HepG2 (cell line): ENCODE measurements around the gene LSM14B. TPM values are rescaled to one million over a fixed set of nuclear protein-coding genes. Genes with fewer than 3 reads are reported as not detected.

ENCODE experiments used
- AKNA ChIP-seq: sonication (generic); formaldehyde crosslinking; IDR thresholded peaks from 2 replicates; pipeline ENCODE4 v1.4.0; 2020; ENCODE audit warnings: missing genetic modification reagents, borderline replicate concordance
- KLF15 ChIP-seq: sonication (generic); formaldehyde crosslinking; IDR thresholded peaks from 2 replicates; pipeline ENCODE4 v1.8.1; 2023; ENCODE audit warnings: borderline replicate concordance, mild to moderate bottlenecking, inconsistent platforms, missing genetic modification reagents, mixed read lengths
- NCOA2 ChIP-seq: sonication (generic); formaldehyde crosslinking; IDR thresholded peaks from 2 replicates; pipeline ENCODE4 v1.8.0; 2022; ENCODE audit warnings: inconsistent platforms
- NFYB ChIP-seq: sonication (generic); formaldehyde crosslinking; IDR thresholded peaks from 2 replicates; pipeline ENCODE4 v1.4.0; 2020; ENCODE audit warnings: missing genetic modification reagents
- POLR2AphosphoS2 ChIP-seq: IDR thresholded peaks from 2 replicates; pipeline ENCODE4 v1.6.1; 2011; ENCODE audit warnings: low read depth, low read length, improper control_type of control experiment
- POLR2G ChIP-seq: fragments of 200-400 bp; formaldehyde crosslinking; IDR thresholded peaks from 2 replicates; pipeline ENCODE4 v1.6.1; 2018; ENCODE audit warnings: mild to moderate bottlenecking, low read depth, low read length, moderate library complexity
- ZBTB4 ChIP-seq: sonication (generic); formaldehyde crosslinking; IDR thresholded peaks from 2 replicates; pipeline ENCODE4 v1.4.0; 2020; ENCODE audit warnings: missing genetic modification reagents, mild to moderate bottlenecking, borderline replicate concordance
- ZNF20 ChIP-seq: sonication (generic); formaldehyde crosslinking; IDR thresholded peaks from 2 replicates; pipeline ENCODE4 v1.4.0; 2020; ENCODE audit warnings: mild to moderate bottlenecking, moderate library complexity, missing genetic modification reagents
- ZNF225 ChIP-seq: sonication (generic); formaldehyde crosslinking; IDR thresholded peaks from 2 replicates; pipeline ENCODE4 v1.4.0; 2020; ENCODE audit warnings: mild to moderate bottlenecking, missing genetic modification reagents
- ZNF746 ChIP-seq: sonication (generic); formaldehyde crosslinking; IDR thresholded peaks from 2 replicates; pipeline ENCODE4 v1.8.0; 2022; ENCODE audit warnings: mild to moderate bottlenecking, missing genetic modification reagents
- ZNF850 ChIP-seq: sonication (generic); formaldehyde crosslinking; conservative IDR thresholded peaks from 2 replicates; pipeline ENCODE4 v1.9.0; 2021; ENCODE audit warnings: mild to moderate bottlenecking, missing genetic modification reagents
- polyA plus RNA-seq, 8 experiments: library from polyadenylated mRNA; depleted of rRNA in 3 of 8; stranded (reverse) in 7 of 8; unstranded in 1 of 8; fragments of >200 nt; fragmentation: Illumina TruSeq in 4 of 8; extraction: Trizol in 4 of 8; gene quantifications; 2 replicates each; pipeline versions ENCODE4 v1.2.1 to v1.2.3, GENCODE V29; 2011 to 2016; ENCODE audit warnings: low read depth in 4 of 8, missing spikeins in 1 of 8, mixed read lengths in 1 of 8; ENCODE audit not compliant: insufficient read depth in 1 of 8
- total RNA-seq, 5 experiments: library from RNA; depleted of rRNA; stranded (reverse); fragments of >200 nt; fragmentation: Illumina TruSeq; extraction: Trizol; gene quantifications; 2 replicates each; pipeline ENCODE4 v1.2.3, GENCODE V29; 2016; ENCODE audit warnings: low read depth in 1 of 5
- TF ChIP-seq, protein P1 (sequence below): sonication (generic); formaldehyde crosslinking; conservative IDR thresholded peaks from 2 replicates; pipeline ENCODE4 v1.4.0; 2020; ENCODE audit warnings: missing genetic modification reagents
- TF ChIP-seq, protein P2 (sequence below): sonication (generic); formaldehyde crosslinking; IDR thresholded peaks from 2 replicates; pipeline ENCODE4 v1.4.0; 2020; ENCODE audit warnings: missing genetic modification reagents

LSM14B gene
- total and polyA plus RNA-seq, 2 of the 13 experiments (the other 11 are each of a cell fraction or from before 2014, with no cell fraction given) = 43.3 to 79.2 TPM

- TF ChIP-seq AKNA = no peak
- TF ChIP-seq ZNF20 (CRISPR knock-in tag) = no peak
- no peak for TF ChIP-seq NCOA2 (CRISPR knock-in tag)
- TF ChIP-seq POLR2G = no peak
- peak; percentile 56; the same call in 1 of the 2 replicates for TF ChIP-seq ZBTB4 (CRISPR knock-in tag)
- TF ChIP-seq ZNF850 (CRISPR knock-in tag) = no peak
- TF ChIP-seq NFYB (CRISPR knock-in tag) = no peak
- peak; percentile 85 for TF ChIP-seq ZNF225 (CRISPR knock-in tag)
- no peak for TF ChIP-seq ZNF746 (CRISPR knock-in tag)
- TF ChIP-seq POLR2AphosphoS2 = no peak
- no peak for TF ChIP-seq KLF15
- TF ChIP-seq, protein P1, sequence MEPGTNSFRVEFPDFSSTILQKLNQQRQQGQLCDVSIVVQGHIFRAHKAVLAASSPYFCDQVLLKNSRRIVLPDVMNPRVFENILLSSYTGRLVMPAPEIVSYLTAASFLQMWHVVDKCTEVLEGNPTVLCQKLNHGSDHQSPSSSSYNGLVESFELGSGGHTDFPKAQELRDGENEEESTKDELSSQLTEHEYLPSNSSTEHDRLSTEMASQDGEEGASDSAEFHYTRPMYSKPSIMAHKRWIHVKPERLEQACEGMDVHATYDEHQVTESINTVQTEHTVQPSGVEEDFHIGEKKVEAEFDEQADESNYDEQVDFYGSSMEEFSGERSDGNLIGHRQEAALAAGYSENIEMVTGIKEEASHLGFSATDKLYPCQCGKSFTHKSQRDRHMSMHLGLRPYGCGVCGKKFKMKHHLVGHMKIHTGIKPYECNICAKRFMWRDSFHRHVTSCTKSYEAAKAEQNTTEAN (CRISPR knock-in tag) = no peak
- TF ChIP-seq, protein P2, sequence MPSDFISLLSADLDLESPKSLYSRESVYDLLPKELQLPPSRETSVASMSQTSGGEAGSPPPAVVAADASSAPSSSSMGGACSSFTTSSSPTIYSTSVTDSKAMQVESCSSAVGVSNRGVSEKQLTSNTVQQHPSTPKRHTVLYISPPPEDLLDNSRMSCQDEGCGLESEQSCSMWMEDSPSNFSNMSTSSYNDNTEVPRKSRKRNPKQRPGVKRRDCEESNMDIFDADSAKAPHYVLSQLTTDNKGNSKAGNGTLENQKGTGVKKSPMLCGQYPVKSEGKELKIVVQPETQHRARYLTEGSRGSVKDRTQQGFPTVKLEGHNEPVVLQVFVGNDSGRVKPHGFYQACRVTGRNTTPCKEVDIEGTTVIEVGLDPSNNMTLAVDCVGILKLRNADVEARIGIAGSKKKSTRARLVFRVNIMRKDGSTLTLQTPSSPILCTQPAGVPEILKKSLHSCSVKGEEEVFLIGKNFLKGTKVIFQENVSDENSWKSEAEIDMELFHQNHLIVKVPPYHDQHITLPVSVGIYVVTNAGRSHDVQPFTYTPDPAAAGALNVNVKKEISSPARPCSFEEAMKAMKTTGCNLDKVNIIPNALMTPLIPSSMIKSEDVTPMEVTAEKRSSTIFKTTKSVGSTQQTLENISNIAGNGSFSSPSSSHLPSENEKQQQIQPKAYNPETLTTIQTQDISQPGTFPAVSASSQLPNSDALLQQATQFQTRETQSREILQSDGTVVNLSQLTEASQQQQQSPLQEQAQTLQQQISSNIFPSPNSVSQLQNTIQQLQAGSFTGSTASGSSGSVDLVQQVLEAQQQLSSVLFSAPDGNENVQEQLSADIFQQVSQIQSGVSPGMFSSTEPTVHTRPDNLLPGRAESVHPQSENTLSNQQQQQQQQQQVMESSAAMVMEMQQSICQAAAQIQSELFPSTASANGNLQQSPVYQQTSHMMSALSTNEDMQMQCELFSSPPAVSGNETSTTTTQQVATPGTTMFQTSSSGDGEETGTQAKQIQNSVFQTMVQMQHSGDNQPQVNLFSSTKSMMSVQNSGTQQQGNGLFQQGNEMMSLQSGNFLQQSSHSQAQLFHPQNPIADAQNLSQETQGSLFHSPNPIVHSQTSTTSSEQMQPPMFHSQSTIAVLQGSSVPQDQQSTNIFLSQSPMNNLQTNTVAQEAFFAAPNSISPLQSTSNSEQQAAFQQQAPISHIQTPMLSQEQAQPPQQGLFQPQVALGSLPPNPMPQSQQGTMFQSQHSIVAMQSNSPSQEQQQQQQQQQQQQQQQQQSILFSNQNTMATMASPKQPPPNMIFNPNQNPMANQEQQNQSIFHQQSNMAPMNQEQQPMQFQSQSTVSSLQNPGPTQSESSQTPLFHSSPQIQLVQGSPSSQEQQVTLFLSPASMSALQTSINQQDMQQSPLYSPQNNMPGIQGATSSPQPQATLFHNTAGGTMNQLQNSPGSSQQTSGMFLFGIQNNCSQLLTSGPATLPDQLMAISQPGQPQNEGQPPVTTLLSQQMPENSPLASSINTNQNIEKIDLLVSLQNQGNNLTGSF (CRISPR knock-in tag) = no peak
Observed at GRCh38 chr20:62143957-62144825, 21.9 kb downstream of the LSM14B start (continued).
